ENCODE data around the gene SERPINE2. TPM values are rescaled to one million over a fixed set of nuclear protein-coding genes. Genes with fewer than 3 reads are reported as not detected.

SERPINE2 gene
- total RNA-seq, 1 donor from 2014 or later, result 24.6 TPM

DNA sequence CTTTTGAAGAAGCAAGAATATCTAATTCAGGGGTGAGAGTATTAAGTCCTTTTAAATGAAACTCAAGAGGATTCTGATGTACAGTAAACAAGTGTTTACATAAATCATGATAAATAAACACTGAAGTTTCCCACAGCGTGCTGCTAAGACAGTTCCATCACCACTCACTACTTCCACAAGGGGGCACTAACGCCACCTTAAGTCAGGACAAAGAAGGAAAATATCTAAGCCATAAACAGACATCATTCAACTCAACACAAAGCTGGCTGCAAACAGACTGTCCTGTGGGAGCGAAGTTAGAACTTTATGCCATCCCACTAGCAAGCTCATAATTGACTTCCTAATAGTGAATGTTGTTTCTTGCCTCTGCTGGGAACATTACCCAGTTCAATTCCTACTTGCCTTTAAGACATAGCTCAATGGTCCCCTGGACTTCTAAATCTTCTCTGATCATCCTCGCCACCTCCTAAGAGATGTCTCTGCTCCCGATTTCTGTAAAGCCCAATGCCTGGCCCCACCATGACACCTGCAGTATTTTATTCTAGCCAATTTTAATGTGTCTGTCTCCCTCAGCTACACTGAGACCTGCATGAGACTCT lies 45.4 kb downstream of the SERPINE2 start:
- TF ChIP-seq, protein P1, sequence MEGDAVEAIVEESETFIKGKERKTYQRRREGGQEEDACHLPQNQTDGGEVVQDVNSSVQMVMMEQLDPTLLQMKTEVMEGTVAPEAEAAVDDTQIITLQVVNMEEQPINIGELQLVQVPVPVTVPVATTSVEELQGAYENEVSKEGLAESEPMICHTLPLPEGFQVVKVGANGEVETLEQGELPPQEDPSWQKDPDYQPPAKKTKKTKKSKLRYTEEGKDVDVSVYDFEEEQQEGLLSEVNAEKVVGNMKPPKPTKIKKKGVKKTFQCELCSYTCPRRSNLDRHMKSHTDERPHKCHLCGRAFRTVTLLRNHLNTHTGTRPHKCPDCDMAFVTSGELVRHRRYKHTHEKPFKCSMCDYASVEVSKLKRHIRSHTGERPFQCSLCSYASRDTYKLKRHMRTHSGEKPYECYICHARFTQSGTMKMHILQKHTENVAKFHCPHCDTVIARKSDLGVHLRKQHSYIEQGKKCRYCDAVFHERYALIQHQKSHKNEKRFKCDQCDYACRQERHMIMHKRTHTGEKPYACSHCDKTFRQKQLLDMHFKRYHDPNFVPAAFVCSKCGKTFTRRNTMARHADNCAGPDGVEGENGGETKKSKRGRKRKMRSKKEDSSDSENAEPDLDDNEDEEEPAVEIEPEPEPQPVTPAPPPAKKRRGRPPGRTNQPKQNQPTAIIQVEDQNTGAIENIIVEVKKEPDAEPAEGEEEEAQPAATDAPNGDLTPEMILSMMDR (IDR thresholded peaks at IDR 0.05; ENCODE audit: partially characterized antibody, unreplicated experiment), result peak; percentile 82
- no peak overlapping the region for H3K27ac Mint-ChIP-seq (ENCODE audit: unreplicated experiment)
- H3K4me3 Mint-ChIP-seq (ENCODE audit: unreplicated experiment), result no peak overlapping the region
- H3K27me3 Mint-ChIP-seq (ENCODE audit: unreplicated experiment), result peaks cover 2% of the 10 kb centered on the region
- peaks cover 2% of the 10 kb centered on the region for H3K9me3 Mint-ChIP-seq (ENCODE audit: unreplicated experiment)
- no peaks in the 10 kb centered on the region for H3K36me3 Mint-ChIP-seq (ENCODE audit: unreplicated experiment)
- DNase-seq, result peak; percentile 72
- peaks cover 4% of the 10 kb centered on the region for H3K4me1 Mint-ChIP-seq (ENCODE audit: low read depth, unreplicated experiment)

DNA sequence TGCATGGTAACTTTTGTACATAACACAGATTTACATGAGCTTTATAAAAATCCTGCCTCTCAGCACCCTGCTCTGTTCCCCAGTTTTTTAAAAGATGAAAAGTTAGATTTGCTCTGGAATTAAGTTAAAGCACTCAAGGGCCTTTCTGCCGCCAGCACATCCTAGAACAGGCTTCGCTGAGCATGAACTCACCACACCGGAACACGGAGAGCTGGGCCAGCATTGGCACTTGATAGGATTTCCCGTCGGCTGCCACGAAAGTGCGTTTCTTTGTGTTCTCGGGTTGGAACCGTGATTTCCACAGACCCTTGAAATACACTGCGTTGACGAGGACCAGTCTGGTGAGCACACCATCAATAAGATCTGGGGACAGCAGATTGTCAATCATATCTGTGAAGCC lies 47.5 kb downstream of the SERPINE2 start:
- no peak overlapping the region for H3K4me3 Mint-ChIP-seq (ENCODE audit: unreplicated experiment)
- TF ChIP-seq, protein P1 (IDR thresholded peaks at IDR 0.05; ENCODE audit: partially characterized antibody, unreplicated experiment), result no peak
- no peak for DNase-seq
- peaks cover 4% of the 10 kb centered on the region for H3K4me1 Mint-ChIP-seq (ENCODE audit: low read depth, unreplicated experiment)
- no peaks in the 10 kb centered on the region for H3K36me3 Mint-ChIP-seq (ENCODE audit: unreplicated experiment)
- H3K27ac Mint-ChIP-seq (ENCODE audit: unreplicated experiment), result no peak overlapping the region
- peaks cover 2% of the 10 kb centered on the region for H3K27me3 Mint-ChIP-seq (ENCODE audit: unreplicated experiment)
- no peaks in the 10 kb centered on the region for H3K9me3 Mint-ChIP-seq (ENCODE audit: unreplicated experiment)

DNA sequence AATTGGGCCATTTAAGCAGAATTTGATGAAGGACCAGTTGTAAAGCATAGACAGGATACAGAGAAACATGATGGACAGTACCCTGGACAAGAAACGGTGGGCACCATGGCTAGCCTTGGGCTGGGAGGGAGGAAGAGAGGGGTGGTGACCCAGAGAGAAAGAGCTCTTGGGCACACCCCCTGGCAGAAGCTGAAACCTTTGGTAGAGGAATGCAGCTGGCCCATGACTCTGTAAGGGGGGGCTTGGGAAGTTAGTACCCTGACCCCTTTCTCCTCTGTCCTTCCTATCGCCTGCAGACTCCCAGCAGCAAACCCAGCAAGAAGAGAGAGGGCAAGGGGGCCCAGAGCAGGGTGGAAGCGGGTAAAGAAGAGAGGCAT lies 49.2 kb downstream of the SERPINE2 start:
- Mint-ChIP-seq H3K4me3 (ENCODE audit: unreplicated experiment) (no peak overlapping the region), H3K9me3 (ENCODE audit: unreplicated experiment) (no peaks in the 10 kb centered on the region), H3K27me3 (ENCODE audit: unreplicated experiment) (peaks cover 2% of the 10 kb centered on the region), H3K36me3 (ENCODE audit: unreplicated experiment) (no peaks in the 10 kb centered on the region), H3K27ac (ENCODE audit: unreplicated experiment) (no peak overlapping the region), H3K4me1 (ENCODE audit: low read depth, unreplicated experiment) (peaks cover 4% of the 10 kb centered on the region)
- DNase-seq, result no peak
- TF ChIP-seq, protein P1 (IDR thresholded peaks at IDR 0.05; ENCODE audit: partially characterized antibody, unreplicated experiment), result no peak

DNA sequence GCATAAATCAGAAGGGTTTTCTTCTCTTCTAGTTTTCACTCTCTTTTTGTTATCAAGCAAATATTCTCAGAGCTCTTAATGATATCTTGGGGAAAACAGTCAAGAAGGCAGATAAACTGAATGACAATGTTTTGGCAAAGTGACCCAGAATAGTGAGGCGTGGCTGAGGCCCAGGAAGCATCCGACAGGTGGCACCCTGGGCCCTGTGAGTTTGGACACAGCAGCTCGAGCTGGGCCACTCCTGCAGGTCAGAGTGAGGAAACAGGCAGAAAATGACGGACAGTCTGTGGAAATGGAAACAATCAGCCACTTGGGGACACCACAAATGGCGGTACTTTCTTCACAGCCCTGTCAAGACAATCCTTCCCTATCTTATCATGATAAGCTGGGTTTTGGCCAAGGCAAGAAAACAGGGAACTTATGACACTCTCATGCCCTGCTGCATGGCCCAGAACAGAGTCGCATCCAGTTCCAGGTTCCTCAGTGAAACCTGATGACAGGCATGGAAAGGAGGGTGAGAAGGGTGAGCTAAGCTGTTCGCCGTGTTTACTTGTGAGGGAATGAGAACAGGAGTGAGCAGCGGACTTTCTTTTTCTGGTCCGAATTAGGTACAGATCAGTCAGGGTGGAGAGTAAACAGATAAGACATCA lies 49.8 kb downstream of the SERPINE2 start:
- Mint-ChIP-seq H3K4me3 (ENCODE audit: unreplicated experiment) (no peak overlapping the region), H3K27ac (ENCODE audit: unreplicated experiment) (no peak overlapping the region), H3K4me1 (ENCODE audit: low read depth, unreplicated experiment) (peaks cover 4% of the 10 kb centered on the region), H3K27me3 (ENCODE audit: unreplicated experiment) (peaks cover 2% of the 10 kb centered on the region), H3K9me3 (ENCODE audit: unreplicated experiment) (no peaks in the 10 kb centered on the region), H3K36me3 (ENCODE audit: unreplicated experiment) (no peaks in the 10 kb centered on the region)
- DNase-seq, result no peak
- TF ChIP-seq, protein P1 (IDR thresholded peaks at IDR 0.05; ENCODE audit: partially characterized antibody, unreplicated experiment), result no peak

DNA sequence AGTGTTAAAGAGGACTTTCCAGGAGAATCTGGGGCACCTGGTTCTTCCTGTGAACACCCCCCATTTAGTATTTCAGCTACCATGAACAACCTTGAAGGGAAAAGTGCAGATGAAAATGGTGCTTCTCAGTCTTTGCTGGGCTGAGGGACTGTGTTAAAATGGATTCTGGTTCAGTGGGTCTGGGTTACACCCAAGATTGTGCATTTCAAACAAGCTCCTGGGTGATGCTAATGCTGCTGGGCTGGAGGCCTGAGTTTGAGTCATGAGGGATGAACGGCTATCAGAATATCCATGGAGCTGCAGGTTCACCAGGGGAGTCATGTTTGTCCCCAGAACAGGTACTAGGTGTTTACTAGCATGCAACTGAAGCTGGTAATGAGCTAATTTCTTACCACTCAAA lies 57.8 kb downstream of the SERPINE2 start:
- no peak overlapping the region for H3K4me3 Mint-ChIP-seq (ENCODE audit: unreplicated experiment)
- no peak overlapping the region for H3K27ac Mint-ChIP-seq (ENCODE audit: unreplicated experiment)
- H3K36me3 Mint-ChIP-seq (ENCODE audit: unreplicated experiment), result no peaks in the 10 kb centered on the region
- H3K4me1 Mint-ChIP-seq (ENCODE audit: low read depth, unreplicated experiment), result no peaks in the 10 kb centered on the region
- no peak for DNase-seq
- TF ChIP-seq, protein P1 (IDR thresholded peaks at IDR 0.05; ENCODE audit: partially characterized antibody, unreplicated experiment), result no peak
- H3K27me3 Mint-ChIP-seq (ENCODE audit: unreplicated experiment), result no peaks in the 10 kb centered on the region
- no peaks in the 10 kb centered on the region for H3K9me3 Mint-ChIP-seq (ENCODE audit: unreplicated experiment)
